Anterior cingulate cortex (tissue), 58 donors: Measurements from ENCODE around the gene PAPPA.

Source experiments
- DNase-seq, 58 donors: peaks; one replicate each; lab custom pipeline; 2025; lab: John Stamatoyannopoulos, UW

The PAPPA gene

GRCh38 chr9:116406469-116406868 lies 252.9 kb downstream of the PAPPA start:
- DNase-seq: no peak

DNA sequence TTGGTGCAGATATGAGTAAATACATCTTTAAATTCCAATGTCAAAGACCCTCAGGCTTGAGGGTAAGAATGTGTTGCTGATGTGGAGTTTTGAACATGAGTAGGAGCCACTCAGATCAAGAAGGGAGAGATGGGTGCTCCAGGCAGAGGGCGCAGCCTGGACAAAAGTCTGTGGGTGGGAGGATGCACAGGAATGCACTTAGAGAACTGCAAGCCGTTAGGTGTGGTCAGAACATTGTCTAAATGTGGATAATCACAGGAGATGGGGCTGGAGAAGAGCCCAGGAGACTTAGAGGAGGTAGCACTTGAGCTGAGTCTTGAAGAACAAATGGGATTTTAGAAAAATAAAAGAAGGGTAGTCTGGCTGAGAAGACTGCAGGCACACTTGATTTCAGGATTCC lies 255.5 kb downstream of the PAPPA start:
- no peak for DNase-seq

DNA sequence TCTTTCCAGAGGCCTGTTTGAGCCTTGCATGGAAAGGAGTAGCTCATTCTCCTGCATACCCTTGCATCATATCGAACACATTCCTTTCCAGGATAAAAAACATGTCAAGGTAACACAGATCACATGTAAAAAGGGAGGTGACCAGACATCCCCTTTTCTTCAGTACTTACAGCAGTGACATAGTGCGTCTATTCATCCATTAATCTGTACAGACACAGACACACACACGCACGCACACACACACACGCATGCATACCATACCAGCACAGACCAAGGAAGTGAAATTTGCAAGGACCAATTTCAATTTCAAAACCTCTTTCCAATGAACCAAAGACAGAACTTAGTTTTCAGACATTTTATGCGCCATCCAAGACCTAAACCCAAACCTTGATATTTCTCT lies 256.0 kb downstream of the PAPPA start:
- no peak for DNase-seq

GRCh38 chr9:116411506-116411905 lies 257.9 kb downstream of the PAPPA start:
- DNase-seq: no peak

- no peak for DNase-seq
Observed at GRCh38 chr9:116414374-116414773, 260.8 kb downstream of the PAPPA start.

DNA sequence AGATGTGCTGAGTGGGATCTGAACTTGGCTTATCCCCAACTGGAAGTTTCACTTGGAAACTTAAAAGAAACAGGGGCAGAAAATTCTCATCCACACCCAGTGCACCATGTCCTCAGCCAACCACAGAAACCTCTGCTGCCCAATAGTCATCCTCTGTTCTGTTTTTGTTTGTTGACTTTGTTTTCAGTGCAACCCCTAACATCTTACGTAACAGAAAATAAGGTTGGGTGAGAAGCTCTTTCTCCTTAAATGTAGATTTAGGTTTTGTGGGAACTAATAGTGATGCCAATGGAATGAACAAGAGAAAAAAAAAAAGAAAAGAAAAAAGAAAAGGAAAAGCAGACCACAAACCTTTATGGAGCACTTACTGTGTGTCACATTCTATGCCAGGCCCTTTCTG lies 262.8 kb downstream of the PAPPA start:
- no peak for DNase-seq

- DNase-seq: no peak
Observed at GRCh38 chr9:116417464-116417863, 263.9 kb downstream of the PAPPA start.

DNA sequence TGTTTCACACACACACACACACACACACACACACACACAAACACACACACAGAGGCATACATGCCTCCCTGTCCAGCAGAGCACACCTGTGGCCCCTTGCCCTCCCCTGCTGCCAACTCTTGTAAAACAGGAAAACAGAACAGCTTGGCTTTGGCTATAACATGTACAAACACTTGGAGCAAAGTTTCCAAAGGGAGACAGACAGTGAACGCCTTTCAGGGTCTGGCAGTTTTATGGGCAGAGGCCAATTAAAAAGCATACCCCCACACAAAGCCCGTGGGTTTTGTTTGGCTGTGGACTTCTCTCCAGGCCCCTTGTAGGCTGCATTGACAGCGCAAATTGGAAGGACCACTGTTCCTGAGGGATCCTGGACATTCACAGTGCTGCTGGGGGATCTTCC lies 265.6 kb downstream of the PAPPA start:
- no peak for DNase-seq

DNA sequence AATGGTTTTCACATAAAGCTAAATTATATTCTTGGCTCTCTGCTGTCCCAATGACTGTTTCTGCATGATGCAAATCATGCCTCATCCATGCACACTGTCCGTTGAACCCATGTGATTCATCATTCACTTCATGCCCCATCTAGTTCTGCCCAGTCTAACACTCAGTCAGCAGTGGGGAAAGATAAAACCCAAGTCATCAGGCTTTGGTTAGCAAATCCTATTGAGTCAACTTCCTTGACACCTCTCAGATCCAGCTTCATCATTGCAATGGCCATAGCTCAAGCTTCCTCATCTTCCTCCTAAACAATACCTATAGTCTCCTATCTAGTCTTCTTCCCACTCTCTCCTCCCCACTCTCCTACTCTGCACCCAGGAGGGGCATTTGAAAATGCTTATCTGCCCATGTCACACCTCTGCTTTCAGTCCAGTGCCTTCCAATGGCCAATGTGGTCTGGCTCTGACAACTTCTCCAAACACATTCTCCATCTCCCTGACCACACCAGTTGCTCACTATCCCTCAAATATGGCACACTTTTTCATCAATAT lies 267.5 kb downstream of the PAPPA start:
- DNase-seq: no peak

DNA sequence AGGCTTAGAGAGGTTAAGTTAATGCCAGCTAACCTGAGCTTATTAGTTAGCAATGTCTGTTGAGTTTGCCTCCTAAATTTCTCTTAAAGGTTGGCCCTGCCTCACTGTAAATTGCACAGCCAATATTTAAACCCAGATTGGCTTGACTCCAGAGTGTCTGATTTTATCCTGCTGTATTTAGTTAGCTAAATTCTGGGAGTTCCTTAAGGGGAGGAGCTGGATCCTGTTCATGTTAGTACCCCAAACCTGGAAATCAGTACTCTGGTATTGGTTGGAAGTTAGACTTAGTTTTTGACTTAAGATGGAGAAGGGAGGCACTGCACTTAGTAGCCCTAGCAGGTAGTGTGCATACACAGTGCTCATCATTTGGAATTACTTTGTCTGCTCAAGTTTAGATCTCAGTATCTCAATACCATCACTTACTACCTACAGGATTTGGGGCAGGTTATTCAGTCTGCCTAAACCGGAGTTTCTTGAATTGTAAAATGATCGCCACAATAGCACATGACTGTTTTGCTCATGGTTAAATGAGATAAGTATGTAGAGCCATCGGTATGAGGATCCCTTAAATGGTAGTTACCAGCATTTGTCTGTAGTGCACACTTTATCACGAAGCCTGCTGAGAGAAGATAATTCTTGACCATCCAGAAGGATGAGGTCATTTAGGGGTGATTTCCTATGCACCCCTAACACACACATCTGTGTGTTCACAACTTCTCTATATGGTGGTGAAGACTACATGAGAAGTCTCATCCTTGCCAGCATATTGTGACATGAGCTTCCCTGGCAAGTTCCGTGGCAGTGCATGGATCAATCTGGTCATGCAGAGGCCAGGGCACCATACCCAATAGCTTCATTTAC lies 268.8 kb downstream of the PAPPA start:
- DNase-seq: no peak

- DNase-seq: no peak
Observed at GRCh38 chr9:116423149-116423548, 269.6 kb downstream of the PAPPA start.

- no peak for DNase-seq
Observed at GRCh38 chr9:116425244-116425643, 271.7 kb downstream of the PAPPA start.

GRCh38 chr9:116430849-116431248 lies 277.3 kb downstream of the PAPPA start:
- DNase-seq: no peak

GRCh38 chr9:116432051-116432450 lies 278.5 kb downstream of the PAPPA start:
- DNase-seq: no peak

DNA sequence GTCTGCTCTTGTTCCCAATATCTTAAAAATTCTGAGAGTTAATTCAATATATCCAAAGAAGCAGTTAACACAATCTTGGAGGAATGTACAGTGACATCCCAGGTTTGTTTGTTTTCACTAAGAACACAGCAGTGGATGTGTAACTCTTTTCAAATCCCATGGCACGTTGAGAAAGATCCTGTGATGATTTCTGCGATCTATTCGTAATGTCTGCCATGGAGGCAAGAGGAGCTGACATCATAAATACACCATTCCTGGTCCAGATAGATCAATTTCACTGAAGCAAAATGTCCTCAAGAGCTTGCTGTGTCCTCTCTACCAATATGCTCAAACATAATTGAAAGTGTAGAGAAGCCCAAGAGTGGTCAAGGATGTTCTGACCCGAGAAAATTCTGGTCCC lies 280.7 kb downstream of the PAPPA start:
- DNase-seq: no peak

DNA sequence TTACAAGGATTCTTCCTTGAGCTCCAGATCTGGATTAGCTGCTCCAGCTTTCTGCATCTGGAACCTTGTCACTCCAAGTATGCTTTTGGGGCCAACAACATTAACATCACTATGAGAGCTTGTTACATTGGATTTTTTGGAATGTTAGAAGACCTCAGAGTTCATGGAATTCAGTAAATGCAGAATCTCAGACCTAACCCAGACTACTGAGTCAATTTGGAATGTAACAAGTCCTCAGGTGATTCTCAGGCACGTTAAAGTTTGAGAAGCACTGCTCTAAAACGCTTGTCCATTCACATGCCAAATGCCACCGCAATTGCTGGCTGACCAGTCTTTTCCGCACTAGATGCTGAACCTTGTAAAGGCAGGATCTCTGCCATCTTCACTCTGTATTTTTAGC lies 282.1 kb downstream of the PAPPA start:
- DNase-seq: no peak

- DNase-seq: no peak
Observed at GRCh38 chr9:116436121-116436520, 282.5 kb downstream of the PAPPA start.

DNA sequence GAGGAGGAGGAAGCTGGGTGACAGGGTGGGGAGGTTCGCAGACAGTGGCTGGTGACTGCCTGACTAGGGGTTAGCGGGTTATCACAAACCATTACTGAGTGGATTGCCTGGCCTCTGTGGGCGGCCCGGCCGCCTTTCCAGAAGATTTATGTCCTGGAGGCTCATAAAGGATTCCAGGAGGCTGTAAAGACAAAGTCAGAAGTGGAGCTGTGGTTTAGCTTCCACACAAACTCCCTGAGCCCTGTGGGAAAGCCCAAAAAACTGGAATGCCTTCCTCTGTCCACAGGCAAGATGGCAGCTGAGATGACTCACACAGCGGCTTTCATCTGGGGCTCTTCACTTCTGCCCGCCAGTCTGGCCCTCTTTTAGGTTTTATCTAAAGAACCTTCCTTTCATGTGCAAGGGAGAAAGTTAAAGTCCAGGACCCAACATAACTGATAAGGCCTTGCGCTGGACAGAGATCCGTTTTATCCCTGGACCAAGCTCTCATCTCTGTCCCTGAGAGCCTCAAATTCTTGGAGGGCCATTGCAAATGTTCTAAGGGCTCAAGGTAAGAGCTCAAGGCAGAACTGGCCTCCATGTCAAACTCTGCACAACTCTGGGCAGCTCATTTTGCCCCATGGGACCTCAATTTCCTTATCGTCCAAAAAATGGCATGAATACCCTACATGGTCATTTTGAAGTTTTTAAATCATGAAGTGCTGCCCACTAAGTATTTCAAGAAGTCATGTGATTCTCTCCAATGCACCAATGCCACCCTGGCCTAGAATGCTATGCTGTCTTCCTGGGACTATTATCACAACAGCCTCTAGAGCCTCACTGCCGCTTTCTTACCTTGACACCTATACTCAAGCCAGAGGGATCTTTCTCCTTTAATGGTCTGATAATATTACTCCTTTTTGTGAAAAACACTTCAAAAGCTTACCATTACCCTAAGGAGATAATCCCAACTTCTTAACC lies 284.1 kb downstream of the PAPPA start:
- no peak for DNase-seq

DNA sequence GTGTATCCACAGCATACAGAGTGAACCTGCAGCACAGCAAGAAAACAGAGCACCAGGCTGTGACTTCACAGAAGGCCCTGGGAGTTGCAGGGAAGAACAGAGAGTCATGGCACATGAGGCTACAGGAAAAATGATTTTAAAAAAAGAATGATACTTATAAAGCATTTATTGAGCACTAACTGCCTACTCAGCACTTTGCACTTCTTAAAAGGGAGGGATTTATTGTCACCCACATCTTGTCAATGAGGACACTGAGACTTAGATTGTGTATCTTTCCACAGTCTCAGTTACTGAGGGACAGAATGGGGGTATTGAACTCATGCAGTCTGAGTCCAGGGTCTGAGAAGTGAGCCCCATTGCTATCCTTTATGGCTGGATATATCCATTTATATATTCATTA lies 288.9 kb downstream of the PAPPA start:
- DNase-seq: no peak

DNA sequence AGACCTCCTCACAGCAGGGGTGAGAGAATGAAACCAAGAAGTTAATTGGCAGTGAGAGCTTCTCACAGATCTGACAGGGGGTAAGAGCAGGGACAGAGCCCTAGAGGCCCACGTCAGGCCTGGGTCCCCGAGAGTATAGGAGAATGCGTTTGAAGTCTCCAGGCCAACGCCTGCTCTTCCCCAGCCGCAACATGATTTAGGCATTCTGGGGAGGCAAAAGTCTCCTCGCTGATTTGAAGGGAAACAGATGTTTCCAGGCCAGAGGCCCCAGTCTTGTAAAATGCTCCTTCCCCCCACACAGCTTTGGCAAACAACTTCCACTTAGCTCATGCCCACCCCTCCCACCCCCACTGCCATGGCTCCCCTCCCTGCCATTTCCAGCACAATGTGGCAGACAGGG lies 294.3 kb downstream of the PAPPA start:
- DNase-seq: no peak

DNA sequence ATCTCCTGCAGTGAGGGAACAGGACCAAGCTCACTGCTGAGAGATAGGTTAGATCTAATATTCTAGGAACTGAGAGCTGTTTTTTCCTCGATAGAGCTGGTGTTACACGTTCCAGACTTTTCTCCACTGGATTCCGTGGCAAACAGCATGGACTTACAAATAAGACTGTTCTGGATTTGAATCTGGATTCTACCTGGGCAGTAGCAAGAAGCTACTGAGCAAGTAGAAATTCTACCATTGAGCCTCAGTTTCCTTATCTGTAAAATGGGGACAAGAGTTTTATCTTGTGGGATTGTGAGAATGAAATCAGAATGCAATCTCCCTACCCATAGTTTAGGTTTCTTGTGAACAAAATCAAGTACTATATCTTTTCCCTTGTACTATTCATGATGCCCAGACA lies 294.8 kb downstream of the PAPPA start:
- no peak for DNase-seq
